Loucy (cell line): ENCODE results near the gene RGS3.
"Not testable (repeated sequence)": the region's sequence is repeated elsewhere in the genome, so short reads cannot be mapped to it uniquely, and the experiment has no call there.

Source experiments
- H2AFZ ChIP-seq: fragments of 200-600 bp; sonication (generic); 2 replicates; pipeline ENCODE4 v1.6.0; 2016; ENCODE audit warnings: antibody characterized with exemption, mild to moderate bottlenecking, low read length, moderate library complexity
- H3F3A ChIP-seq: fragments of 200-600 bp; 2 replicates; pipeline ENCODE4 v1.6.0; 2016; ENCODE audit warnings: antibody characterized with exemption, low read depth, mild to moderate bottlenecking
- H3K27me3 ChIP-seq: fragments of 200-600 bp; sonication (generic); 2 replicates; pipeline ENCODE4 v1.6.1; 2014; ENCODE audit warnings: low read length, mild to moderate bottlenecking; ENCODE audit not compliant: insufficient read depth, poor library complexity, severe bottlenecking
- H3K36me3 ChIP-seq: fragments of 200-600 bp; sonication (generic); 2 replicates; pipeline ENCODE4 v1.6.1; 2016; ENCODE audit warnings: low read length; ENCODE audit not compliant: insufficient read depth
- H3K4me1 ChIP-seq: fragments of 200-600 bp; sonication (generic); 2 replicates; pipeline ENCODE4 v1.5.1; 2014; ENCODE audit warnings: low read length, mild to moderate bottlenecking; ENCODE audit not compliant: insufficient read depth, poor library complexity, severe bottlenecking
- H3K4me2 ChIP-seq: fragments of 200-600 bp; sonication (generic); 2 replicates; pipeline ENCODE4 v1.6.0; 2014; ENCODE audit warnings: antibody characterized with exemption, low read length, low read depth, mild to moderate bottlenecking; ENCODE audit not compliant: poor library complexity, severe bottlenecking
- H3K4me3 ChIP-seq: fragments of 200-600 bp; sonication (generic); 2 replicates; pipeline ENCODE4 v1.5.1; 2014; ENCODE audit warnings: low read length, mild to moderate bottlenecking, mixed read lengths; ENCODE audit not compliant: poor library complexity, severe bottlenecking
- H3K79me2 ChIP-seq: fragments of 200-600 bp; sonication (generic); 2 replicates; pipeline ENCODE4 v1.6.1; 2014; ENCODE audit warnings: low read length; ENCODE audit not compliant: insufficient read depth
- H3K9ac ChIP-seq: fragments of 200-600 bp; sonication (generic); 2 replicates; pipeline ENCODE4 v1.6.0; 2014; ENCODE audit warnings: mild to moderate bottlenecking, low read depth, low read length, moderate library complexity; ENCODE audit not compliant: poor library complexity, severe bottlenecking
- H3K9me2 ChIP-seq: fragments of 200-600 bp; sonication (generic); replicated peaks from 2 replicates; pipeline ENCODE4 v1.6.1; 2016; ENCODE audit warnings: low read depth, low read length, mixed read lengths
- H3K9me3 ChIP-seq: fragments of 200-600 bp; sonication (generic); 2 replicates; pipeline ENCODE4 v1.6.1; 2014; ENCODE audit warnings: mild to moderate bottlenecking, antibody characterized with exemption, low read length, low read depth; ENCODE audit not compliant: insufficient read depth
- H4K20me1 ChIP-seq: fragments of 200-600 bp; sonication (generic); 2 replicates; pipeline ENCODE4 v1.6.0; 2014; ENCODE audit warnings: antibody characterized with exemption, low read length, mild to moderate bottlenecking; ENCODE audit not compliant: insufficient read depth, poor library complexity, severe bottlenecking
- EZH2phosphoT487 ChIP-seq: fragments of 200-600 bp; IDR thresholded peaks from 2 replicates; pipeline ENCODE4 v1.6.1; 2018; ENCODE audit warnings: antibody characterized with exemption, mild to moderate bottlenecking, moderate library complexity, borderline replicate concordance
- TF ChIP-seq, protein P1 (sequence below): fragments of 200-600 bp; sonication (generic); conservative IDR thresholded peaks from 2 replicates; pipeline ENCODE4 v1.5.1; 2014; ENCODE audit warnings: mild to moderate bottlenecking, antibody characterized with exemption, low read length

RGS3 gene

GRCh38 chr9:113638490-113638889 lies 175.0 kb downstream of the RGS3 start:
- H3K79me2 ChIP-seq: no peaks in the 10 kb centered on the region
- no peaks in the 10 kb centered on the region for H3K36me3 ChIP-seq
- H3K9ac ChIP-seq: no peak overlapping the region
- peaks cover 7% of the 10 kb centered on the region for H3K27me3 ChIP-seq
- H3F3A ChIP-seq: no peaks in the 10 kb centered on the region
- H3K4me3 ChIP-seq: no peak overlapping the region
- no peaks in the 10 kb centered on the region for H3K9me3 ChIP-seq
- no peak for TF ChIP-seq EZH2phosphoT487
- H4K20me1 ChIP-seq: no peaks in the 10 kb centered on the region
- H3K4me1 ChIP-seq: no peaks in the 10 kb centered on the region
- no peak overlapping the region for H2AFZ ChIP-seq
- H3K4me2 ChIP-seq: no peak overlapping the region
- no peaks in the 10 kb centered on the region for H3K9me2 ChIP-seq

GRCh38 chr9:113638897-113639296 lies 175.4 kb downstream of the RGS3 start:
- Histone ChIP-seq H3K4me1 (no peaks in the 10 kb centered on the region), H2AFZ (no peak overlapping the region), H3K36me3 (no peaks in the 10 kb centered on the region), H3K9ac (no peak overlapping the region), H3K79me2 (no peaks in the 10 kb centered on the region), H3K9me2 (no peaks in the 10 kb centered on the region), H3K4me2 (no peak overlapping the region), H3K4me3 (no peak overlapping the region), H3K9me3 (no peaks in the 10 kb centered on the region), H3K27me3 (peaks cover 11% of the 10 kb centered on the region), H3F3A (no peaks in the 10 kb centered on the region), H4K20me1 (no peaks in the 10 kb centered on the region)
- no peak for TF ChIP-seq EZH2phosphoT487
- TF ChIP-seq, protein P1, sequence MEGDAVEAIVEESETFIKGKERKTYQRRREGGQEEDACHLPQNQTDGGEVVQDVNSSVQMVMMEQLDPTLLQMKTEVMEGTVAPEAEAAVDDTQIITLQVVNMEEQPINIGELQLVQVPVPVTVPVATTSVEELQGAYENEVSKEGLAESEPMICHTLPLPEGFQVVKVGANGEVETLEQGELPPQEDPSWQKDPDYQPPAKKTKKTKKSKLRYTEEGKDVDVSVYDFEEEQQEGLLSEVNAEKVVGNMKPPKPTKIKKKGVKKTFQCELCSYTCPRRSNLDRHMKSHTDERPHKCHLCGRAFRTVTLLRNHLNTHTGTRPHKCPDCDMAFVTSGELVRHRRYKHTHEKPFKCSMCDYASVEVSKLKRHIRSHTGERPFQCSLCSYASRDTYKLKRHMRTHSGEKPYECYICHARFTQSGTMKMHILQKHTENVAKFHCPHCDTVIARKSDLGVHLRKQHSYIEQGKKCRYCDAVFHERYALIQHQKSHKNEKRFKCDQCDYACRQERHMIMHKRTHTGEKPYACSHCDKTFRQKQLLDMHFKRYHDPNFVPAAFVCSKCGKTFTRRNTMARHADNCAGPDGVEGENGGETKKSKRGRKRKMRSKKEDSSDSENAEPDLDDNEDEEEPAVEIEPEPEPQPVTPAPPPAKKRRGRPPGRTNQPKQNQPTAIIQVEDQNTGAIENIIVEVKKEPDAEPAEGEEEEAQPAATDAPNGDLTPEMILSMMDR: no peak

GRCh38 chr9:113639411-113639970 lies 176.0 kb downstream of the RGS3 start:
- H3K9me3 ChIP-seq, H3K4me1 ChIP-seq, H3K79me2 ChIP-seq, H3K9ac ChIP-seq, H3F3A ChIP-seq, H3K36me3 ChIP-seq, H2AFZ ChIP-seq, H3K4me3 ChIP-seq, H3K4me2 ChIP-seq, H3K9me2 ChIP-seq, H4K20me1 ChIP-seq: not testable (repeated sequence)
- H3K27me3 ChIP-seq: peaks cover 11% of the 10 kb centered on the region

GRCh38 chr9:113640418-113640817 lies 176.9 kb downstream of the RGS3 start:
- Histone ChIP-seq H4K20me1 (no peaks in the 10 kb centered on the region), H3F3A (no peaks in the 10 kb centered on the region), H3K4me1 (no peaks in the 10 kb centered on the region), H2AFZ (no peak overlapping the region), H3K27me3 (peaks cover 11% of the 10 kb centered on the region), H3K4me2 (no peak overlapping the region), H3K36me3 (no peaks in the 10 kb centered on the region), H3K9me3 (no peaks in the 10 kb centered on the region), H3K4me3 (no peak overlapping the region), H3K79me2 (no peaks in the 10 kb centered on the region), H3K9me2 (no peaks in the 10 kb centered on the region), H3K9ac (no peak overlapping the region)
- TF ChIP-seq, protein P1: no peak
- no peak for TF ChIP-seq EZH2phosphoT487
